Loucy (cell line): Measurements from ENCODE around the gene EEFSEC.

Source experiments
- EZH2phosphoT487 ChIP-seq: fragments of 200-600 bp; IDR thresholded peaks from 2 replicates; pipeline ENCODE4 v1.6.1; 2018; ENCODE audit warnings: antibody characterized with exemption, mild to moderate bottlenecking, moderate library complexity, borderline replicate concordance
- TF ChIP-seq, protein P1 (sequence below): fragments of 200-600 bp; sonication (generic); conservative IDR thresholded peaks from 2 replicates; pipeline ENCODE4 v1.5.1; 2014; ENCODE audit warnings: mild to moderate bottlenecking, antibody characterized with exemption, low read length

DNA sequence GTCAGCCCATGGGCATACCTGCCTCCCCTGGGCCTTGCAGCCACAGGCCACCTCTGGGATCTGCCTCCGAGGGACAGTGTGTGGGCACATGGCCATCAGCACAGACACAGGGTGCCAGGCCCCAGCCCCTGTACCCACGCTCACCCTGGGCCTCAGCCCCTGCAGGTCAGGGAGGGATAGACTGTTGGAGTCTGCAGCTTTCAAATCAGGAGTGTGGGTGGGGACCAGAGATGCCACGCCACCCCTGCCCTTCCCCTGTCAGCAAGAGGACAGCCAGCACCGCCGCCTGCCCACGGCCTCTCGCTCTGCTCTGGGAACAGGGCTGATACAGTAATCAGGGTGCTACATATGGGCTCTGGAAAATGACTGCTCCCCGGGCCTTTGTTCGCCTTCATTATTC, 240.8 kb downstream of the EEFSEC start:
- TF ChIP-seq, protein P1, sequence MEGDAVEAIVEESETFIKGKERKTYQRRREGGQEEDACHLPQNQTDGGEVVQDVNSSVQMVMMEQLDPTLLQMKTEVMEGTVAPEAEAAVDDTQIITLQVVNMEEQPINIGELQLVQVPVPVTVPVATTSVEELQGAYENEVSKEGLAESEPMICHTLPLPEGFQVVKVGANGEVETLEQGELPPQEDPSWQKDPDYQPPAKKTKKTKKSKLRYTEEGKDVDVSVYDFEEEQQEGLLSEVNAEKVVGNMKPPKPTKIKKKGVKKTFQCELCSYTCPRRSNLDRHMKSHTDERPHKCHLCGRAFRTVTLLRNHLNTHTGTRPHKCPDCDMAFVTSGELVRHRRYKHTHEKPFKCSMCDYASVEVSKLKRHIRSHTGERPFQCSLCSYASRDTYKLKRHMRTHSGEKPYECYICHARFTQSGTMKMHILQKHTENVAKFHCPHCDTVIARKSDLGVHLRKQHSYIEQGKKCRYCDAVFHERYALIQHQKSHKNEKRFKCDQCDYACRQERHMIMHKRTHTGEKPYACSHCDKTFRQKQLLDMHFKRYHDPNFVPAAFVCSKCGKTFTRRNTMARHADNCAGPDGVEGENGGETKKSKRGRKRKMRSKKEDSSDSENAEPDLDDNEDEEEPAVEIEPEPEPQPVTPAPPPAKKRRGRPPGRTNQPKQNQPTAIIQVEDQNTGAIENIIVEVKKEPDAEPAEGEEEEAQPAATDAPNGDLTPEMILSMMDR = no peak
- TF ChIP-seq EZH2phosphoT487 = no peak
